ENCODE data around the gene ZNF526. TPM values are rescaled to one million over a fixed set of nuclear protein-coding genes. Genes with fewer than 3 reads are reported as not detected.
A peak's percentile ranks its signal among the peaks of the same experiment; 100 is the strongest.

The ZNF526 gene
- total RNA-seq, 2 experiments from 2014 or later, result 21.5 to 21.7 TPM

DNA sequence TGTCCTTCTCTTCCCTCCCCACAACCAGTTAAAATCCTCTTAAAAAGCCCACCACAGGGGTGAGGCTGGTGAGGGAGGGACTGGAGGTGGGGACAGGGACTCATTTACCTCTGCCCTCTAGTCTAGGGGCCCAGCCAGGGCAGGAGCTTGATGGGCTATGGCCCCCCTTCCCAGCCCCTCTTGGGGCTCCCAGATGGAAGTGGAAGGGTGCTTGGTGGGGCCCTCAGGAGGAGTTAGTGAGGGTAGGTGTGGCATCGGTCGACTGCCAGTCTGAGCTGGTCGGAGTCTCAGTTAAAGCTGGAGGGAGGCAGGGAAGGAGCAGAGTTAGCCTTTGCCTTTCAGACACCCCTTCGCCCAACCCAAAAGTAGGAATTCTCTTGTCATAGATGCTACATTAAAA lies 10.5 kb downstream of the ZNF526 start:
- H3K36me3 Mint-ChIP-seq (ENCODE audit: low read depth), result peaks cover 81% of the 10 kb centered on the region
- POLR2A ChIA-PET, result interaction anchor here (0.9 to 1.2 kb wide), 4 partner anchors 8 to 32 kb away, joined by 3 to 4 read pairs (median 4); partner anchors contain the start of gene GSK3A

GRCh38 chr19:42232435-42232834 lies 12.3 kb downstream of the ZNF526 start:
- Mint-ChIP-seq H3K9me3 (no peaks in the 10 kb centered on the region), H3K4me1 (peaks cover 16% of the 10 kb centered on the region), H3K27me3 (no peaks in the 10 kb centered on the region), H3K27ac (no peak overlapping the region), H3K36me3 (ENCODE audit: low read depth) (peaks cover 76% of the 10 kb centered on the region), H3K4me3 (no peak overlapping the region)
- POLR2A ChIA-PET, result interaction anchor here (3.4 kb wide), 1 partner anchor 10 kb away, joined by 17 read pairs; the partner anchor contains the start of gene GSK3A
- CTCF ChIA-PET, result no interaction called here
- no peak for DNase-seq

More for the DNA sequence above, 10.5 kb downstream of the ZNF526 start:
- Mint-ChIP-seq H3K27ac (no peak overlapping the region), H3K4me1 (peaks cover 19% of the 10 kb centered on the region), H3K4me3 (no peak overlapping the region), H3K9me3 (no peaks in the 10 kb centered on the region), H3K27me3 (no peaks in the 10 kb centered on the region)
- no peak for DNase-seq
- CTCF ChIA-PET, result no interaction called here

DNA sequence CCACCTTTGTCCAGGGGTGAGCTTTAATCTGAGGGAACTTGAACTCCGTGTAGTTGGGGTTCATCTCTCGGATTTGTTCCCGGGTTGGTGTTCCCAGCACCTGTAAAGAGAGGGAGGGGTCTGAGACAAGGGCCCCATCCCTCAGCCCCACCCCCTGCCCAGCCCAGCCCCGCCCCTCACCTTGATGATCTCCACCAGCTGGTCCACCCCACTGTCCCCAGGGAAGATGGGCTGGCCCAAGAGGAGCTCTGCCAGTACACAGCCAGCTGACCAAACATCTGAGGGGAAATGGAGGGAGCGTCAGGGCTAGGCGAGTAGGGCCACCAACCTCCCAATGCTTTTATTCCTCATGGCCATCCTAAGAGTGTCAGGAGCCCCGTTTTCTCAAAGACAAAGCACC lies 13.0 kb downstream of the ZNF526 start:
- no peak for DNase-seq
- H3K4me3 Mint-ChIP-seq, result no peak overlapping the region
- H3K9me3 Mint-ChIP-seq, result no peaks in the 10 kb centered on the region
- no peaks in the 10 kb centered on the region for H3K27me3 Mint-ChIP-seq
- H3K27ac Mint-ChIP-seq, result no peak overlapping the region
- ChIA-PET POLR2A (interaction anchor here (1.3 to 3.4 kb wide), 2 partner anchors 9 to 13 kb away, joined by 3 to 17 read pairs; partner anchors contain the start of genes GSK3A and ZNF526), CTCF (no interaction called here)
- H3K4me1 Mint-ChIP-seq, result peaks cover 12% of the 10 kb centered on the region
- peaks cover 73% of the 10 kb centered on the region for H3K36me3 Mint-ChIP-seq (ENCODE audit: low read depth)

- Mint-ChIP-seq H3K36me3 (ENCODE audit: low read depth) (peaks cover 68% of the 10 kb centered on the region), H3K9me3 (no peaks in the 10 kb centered on the region), H3K4me3 (no peak overlapping the region), H3K4me1 (peaks cover 9% of the 10 kb centered on the region), H3K27me3 (no peaks in the 10 kb centered on the region), H3K27ac (no peak overlapping the region)
- POLR2A ChIA-PET, result interaction anchor here (1.1 to 3.4 kb wide), 4 partner anchors 9 to 57 kb away, joined by 3 to 17 read pairs (median 4); partner anchors contain the start of genes GSK3A and ZNF526
- no peak for DNase-seq
- CTCF ChIA-PET, result interaction anchor here (1.2 kb wide), 1 partner anchor 8 kb away, joined by 4 read pairs; the partner anchor contains the start of gene GSK3A
Measured at GRCh38 chr19:42233678-42234292, 13.7 kb downstream of the ZNF526 start.

- no peak overlapping the region for H3K4me3 Mint-ChIP-seq
- POLR2A ChIA-PET, result interaction anchor here (1.1 to 3.4 kb wide), 3 partner anchors 8 to 57 kb away, joined by 3 to 17 read pairs (median 4); partner anchors contain the start of gene GSK3A
- H3K36me3 Mint-ChIP-seq (ENCODE audit: low read depth), result peaks cover 70% of the 10 kb centered on the region
- no peaks in the 10 kb centered on the region for H3K27me3 Mint-ChIP-seq
- no peak for DNase-seq
- peaks cover 10% of the 10 kb centered on the region for H3K4me1 Mint-ChIP-seq
- CTCF ChIA-PET, result interaction anchor here (0.8 to 1.2 kb wide), 2 partner anchors 8 to 59 kb away, joined by 4 read pairs; partner anchors contain the start of gene GSK3A
- H3K27ac Mint-ChIP-seq, result no peak overlapping the region
- H3K9me3 Mint-ChIP-seq, result no peaks in the 10 kb centered on the region
Measured at GRCh38 chr19:42234364-42234763, 14.3 kb downstream of the ZNF526 start.

DNA sequence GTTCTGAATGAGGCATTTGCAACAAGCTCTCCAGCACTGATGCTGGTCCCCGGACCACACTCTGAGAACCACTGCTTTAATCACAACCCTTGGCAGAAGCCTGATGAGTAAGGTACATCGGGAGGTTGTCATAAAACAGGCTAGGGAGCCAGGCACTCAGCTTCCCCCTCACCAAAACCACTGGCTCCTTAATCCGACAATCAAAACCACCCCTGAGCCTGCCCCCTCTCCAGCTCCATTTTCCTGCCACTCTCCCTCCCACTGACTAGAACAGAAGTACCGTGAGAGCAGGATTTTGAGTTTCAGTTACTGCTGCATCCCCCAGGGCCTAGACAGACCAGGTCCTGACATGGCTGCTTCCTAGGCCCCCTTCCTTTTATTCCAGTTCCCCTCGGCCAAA lies 15.1 kb downstream of the ZNF526 start:
- CTCF ChIA-PET, result no interaction called here
- DNase-seq, result no peak
- Mint-ChIP-seq H3K4me3 (no peak overlapping the region), H3K36me3 (ENCODE audit: low read depth) (peaks cover 70% of the 10 kb centered on the region), H3K9me3 (no peaks in the 10 kb centered on the region), H3K4me1 (peaks cover 17% of the 10 kb centered on the region), H3K27ac (no peak overlapping the region), H3K27me3 (no peaks in the 10 kb centered on the region)
- POLR2A ChIA-PET, result interaction anchor here (1.3 to 1.8 kb wide), 3 partner anchors 13 to 59 kb away, joined by 3 to 6 read pairs (median 3); partner anchors contain the start of gene ZNF526

DNA sequence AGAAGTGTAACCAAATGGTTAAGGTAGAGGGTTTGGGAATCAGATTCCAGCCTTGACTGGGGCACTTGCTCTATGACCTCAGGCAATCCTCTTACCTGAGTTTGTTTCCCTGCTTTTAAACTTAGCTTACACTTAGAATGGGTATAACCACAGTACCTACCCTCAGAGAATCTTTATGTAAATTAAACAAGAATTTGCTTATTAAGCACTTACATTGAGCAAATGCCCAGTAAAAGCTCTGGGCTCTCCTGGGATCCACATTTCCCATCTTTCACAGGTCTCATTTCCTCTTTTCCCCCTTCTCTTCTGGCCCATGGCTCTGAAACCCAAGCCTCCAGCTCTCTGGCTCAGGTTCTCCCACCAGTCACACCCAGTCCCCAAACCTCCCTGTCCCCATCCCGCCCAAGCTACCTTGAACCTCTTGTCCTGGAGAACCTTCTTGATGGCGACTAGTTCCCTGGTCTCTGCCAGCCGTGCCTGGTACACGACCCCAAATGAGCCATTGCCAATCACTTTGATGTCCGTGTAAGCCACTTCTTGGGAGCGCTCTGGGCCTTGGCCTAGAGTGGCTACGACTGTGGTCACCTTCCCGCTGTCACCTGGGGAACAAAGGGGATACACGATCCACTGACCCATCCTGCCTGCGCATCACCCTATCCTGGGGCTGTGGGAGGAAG lies 19.6 kb downstream of the ZNF526 start:
- no peak overlapping the region for H3K27ac Mint-ChIP-seq
- no peak for DNase-seq
- H3K27me3 Mint-ChIP-seq, result no peaks in the 10 kb centered on the region
- CTCF ChIA-PET, result interaction anchor here (0.9 to 6.6 kb wide), 5 partner anchors 19 to 132 kb away, joined by 3 to 64 read pairs (median 3); no protein-coding TSS in a partner anchor
- H3K36me3 Mint-ChIP-seq (ENCODE audit: low read depth), result peaks cover 39% of the 10 kb centered on the region
- H3K4me3 Mint-ChIP-seq, result no peak overlapping the region
- POLR2A ChIA-PET, result interaction anchor here (1.2 to 3.8 kb wide), 5 partner anchors 10 to 41 kb away, joined by 3 to 27 read pairs (median 5); partner anchors contain the start of gene ZNF526
- H3K4me1 Mint-ChIP-seq, result peaks cover 42% of the 10 kb centered on the region
- H3K9me3 Mint-ChIP-seq, result no peaks in the 10 kb centered on the region

DNA sequence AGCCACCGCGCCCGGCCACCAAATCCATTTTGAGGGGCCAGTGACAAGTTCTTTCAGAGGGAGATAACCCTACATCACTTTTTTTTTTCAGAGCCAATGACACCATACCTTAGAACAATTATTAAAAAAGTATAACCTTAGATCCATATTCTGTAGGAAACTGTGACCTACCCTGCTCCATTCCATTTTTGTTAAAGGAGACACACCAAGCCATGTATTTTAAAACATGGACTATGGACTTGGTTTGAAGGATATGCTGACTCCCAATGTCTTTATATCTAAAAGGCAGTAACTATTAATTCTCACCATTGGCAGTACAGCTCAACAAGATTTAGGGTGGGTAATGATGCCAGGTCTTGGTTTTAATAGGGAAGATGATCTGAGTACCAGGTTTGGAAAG lies 21.2 kb downstream of the ZNF526 start:
- ChIA-PET CTCF (interaction anchor here (0.5 to 6.6 kb wide), 12 partner anchors 21 to 132 kb away, joined by 3 to 64 read pairs (median 6); partner anchors contain the start of genes POU2F2 and ZNF526), POLR2A (interaction anchor here (1.0 to 8.3 kb wide), 11 partner anchors 8 to 65 kb away, joined by 3 to 106 read pairs (median 7); partner anchors contain the start of genes CIC and ZNF526)
- Mint-ChIP-seq H3K4me1 (peaks cover 50% of the 10 kb centered on the region), H3K4me3 (peak overlapping the region; percentile 85), H3K27me3 (no peaks in the 10 kb centered on the region), H3K9me3 (no peaks in the 10 kb centered on the region), H3K27ac (peak overlapping the region; percentile 78), H3K36me3 (ENCODE audit: low read depth) (peaks cover 26% of the 10 kb centered on the region)
- DNase-seq, result no peak

DNA sequence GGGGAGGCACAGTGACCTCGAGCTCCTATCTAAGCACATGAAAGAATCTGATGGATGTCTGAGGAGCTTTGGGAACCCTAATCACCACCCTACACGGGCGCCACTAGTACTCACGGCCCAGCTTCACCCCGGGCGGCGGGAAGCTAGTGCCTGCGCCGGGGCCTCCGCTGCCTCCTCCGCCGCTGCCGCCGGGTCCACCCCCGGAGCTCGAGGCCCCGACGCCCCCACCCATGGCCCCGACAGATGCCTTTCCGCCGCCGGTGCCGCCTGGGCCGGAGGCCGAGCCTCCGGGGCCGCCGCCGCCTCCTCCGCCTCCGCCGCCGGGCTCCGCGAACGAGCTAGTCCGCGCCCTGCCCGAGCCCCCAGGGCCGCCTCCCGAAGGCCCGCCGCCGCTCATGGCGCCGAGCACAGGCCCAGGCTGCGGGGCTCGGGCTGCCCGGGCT lies 22.0 kb downstream of the ZNF526 start:
- Mint-ChIP-seq H3K27me3 (no peaks in the 10 kb centered on the region), H3K36me3 (ENCODE audit: low read depth) (peaks cover 19% of the 10 kb centered on the region), H3K9me3 (no peaks in the 10 kb centered on the region), H3K27ac (peak overlapping the region; percentile 78), H3K4me3 (peak overlapping the region; percentile 85), H3K4me1 (peaks cover 55% of the 10 kb centered on the region)
- CTCF ChIA-PET, result interaction anchor here (1.0 to 6.6 kb wide), 19 partner anchors 8 to 133 kb away, joined by 3 to 64 read pairs (median 4); partner anchors contain the start of genes POU2F2 and ZNF526
- no peak for DNase-seq
- POLR2A ChIA-PET, result interaction anchor here (0.9 to 8.3 kb wide), 21 partner anchors 9 to 175 kb away, joined by 3 to 106 read pairs (median 4); partner anchors contain the start of genes CIC, ERF, POU2F2 and ZNF526

GRCh38 chr19:42242512-42243409 lies 22.6 kb downstream of the ZNF526 start, which contains the start of gene GSK3A:
Gene GSK3A (minus strand): TSS chr19:42242602. CDS start chr19:42242465, 137 bp downstream.
- ChIA-PET POLR2A (interaction anchor here (0.9 to 8.3 kb wide), 25 partner anchors 8 to 176 kb away, joined by 3 to 106 read pairs (median 4); partner anchors contain the start of genes CIC, ERF, POU2F2 and ZNF526), CTCF (interaction anchor here (0.7 to 6.6 kb wide), 20 partner anchors 9 to 134 kb away, joined by 3 to 64 read pairs (median 6); partner anchors contain the start of genes POU2F2 and ZNF526)
- Mint-ChIP-seq H3K27me3 (no peaks in the 10 kb centered on the region), H3K9me3 (no peaks in the 10 kb centered on the region), H3K36me3 (ENCODE audit: low read depth) (peaks cover 19% of the 10 kb centered on the region), H3K4me1 (peaks cover 55% of the 10 kb centered on the region), H3K27ac (peak within 1 kb of the TSS; percentile 90), H3K4me3 (peak within 1 kb of the TSS; percentile 85)
- DNase-seq, result peak; percentile 97

GRCh38 chr19:42244347-42245220 lies 24.5 kb downstream of the ZNF526 start:
- DNase-seq, result peak; percentile 95
- H3K27me3 Mint-ChIP-seq, result no peaks in the 10 kb centered on the region
- H3K27ac Mint-ChIP-seq, result peak overlapping the region; percentile 90
- POLR2A ChIA-PET, result interaction anchor here (0.7 to 8.3 kb wide), 10 partner anchors 9 to 112 kb away, joined by 3 to 106 read pairs (median 8); partner anchors contain the start of genes CIC, ERF, POU2F2 and ZNF526
- CTCF ChIA-PET, result interaction anchor here (0.5 to 6.6 kb wide), 15 partner anchors 9 to 1120 kb away, joined by 3 to 64 read pairs (median 4); partner anchors contain the start of genes POU2F2 and ZNF526
- H3K36me3 Mint-ChIP-seq (ENCODE audit: low read depth), result peaks cover 11% of the 10 kb centered on the region
- H3K4me3 Mint-ChIP-seq, result peak overlapping the region; percentile 83
- H3K4me1 Mint-ChIP-seq, result peaks cover 49% of the 10 kb centered on the region
- no peaks in the 10 kb centered on the region for H3K9me3 Mint-ChIP-seq
